BLaER1 (cell line): ENCODE results near the gene KCTD21.
"Not testable (repeated sequence)": the region's sequence is repeated elsewhere in the genome, so short reads cannot be mapped to it uniquely, and the experiment has no call there.

Source experiments
- H3K27ac ChIP-seq: shearing (Covaris generic); formaldehyde crosslinking; 2 replicates; pipeline ENCODE4 v1.8.1; 2022
- H3K27me3 ChIP-seq: shearing (Covaris generic); formaldehyde crosslinking; 2 replicates; pipeline ENCODE4 v1.8.1; 2022
- H3K36me3 ChIP-seq: shearing (Covaris generic); formaldehyde crosslinking; 2 replicates; pipeline ENCODE4 v1.8.1; 2022
- H3K4me1 ChIP-seq: shearing (Covaris generic); formaldehyde crosslinking; 2 replicates; pipeline ENCODE4 v1.8.1; 2022
- H3K4me2 ChIP-seq: shearing (Covaris generic); formaldehyde crosslinking; 2 replicates; pipeline ENCODE4 v1.8.1; 2022
- H3K4me3 ChIP-seq: shearing (Covaris generic); formaldehyde crosslinking; 2 replicates; pipeline ENCODE4 v1.8.1; 2022
- H3K9ac ChIP-seq: shearing (Covaris generic); formaldehyde crosslinking; 2 replicates; pipeline ENCODE4 v1.8.1; 2022
- H3K9me3 ChIP-seq: shearing (Covaris generic); formaldehyde crosslinking; 2 replicates; pipeline ENCODE4 v1.8.1; 2022
- H4K20me1 ChIP-seq: shearing (Covaris generic); formaldehyde crosslinking; 2 replicates; pipeline ENCODE4 v1.8.1; 2022
- Cebpa-rat ChIP-seq: shearing (Covaris generic); IDR thresholded peaks from 2 replicates; pipeline ENCODE4 v1.8.1; 2022

The KCTD21 gene, protein sequence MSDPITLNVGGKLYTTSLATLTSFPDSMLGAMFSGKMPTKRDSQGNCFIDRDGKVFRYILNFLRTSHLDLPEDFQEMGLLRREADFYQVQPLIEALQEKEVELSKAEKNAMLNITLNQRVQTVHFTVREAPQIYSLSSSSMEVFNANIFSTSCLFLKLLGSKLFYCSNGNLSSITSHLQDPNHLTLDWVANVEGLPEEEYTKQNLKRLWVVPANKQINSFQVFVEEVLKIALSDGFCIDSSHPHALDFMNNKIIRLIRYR

DNA sequence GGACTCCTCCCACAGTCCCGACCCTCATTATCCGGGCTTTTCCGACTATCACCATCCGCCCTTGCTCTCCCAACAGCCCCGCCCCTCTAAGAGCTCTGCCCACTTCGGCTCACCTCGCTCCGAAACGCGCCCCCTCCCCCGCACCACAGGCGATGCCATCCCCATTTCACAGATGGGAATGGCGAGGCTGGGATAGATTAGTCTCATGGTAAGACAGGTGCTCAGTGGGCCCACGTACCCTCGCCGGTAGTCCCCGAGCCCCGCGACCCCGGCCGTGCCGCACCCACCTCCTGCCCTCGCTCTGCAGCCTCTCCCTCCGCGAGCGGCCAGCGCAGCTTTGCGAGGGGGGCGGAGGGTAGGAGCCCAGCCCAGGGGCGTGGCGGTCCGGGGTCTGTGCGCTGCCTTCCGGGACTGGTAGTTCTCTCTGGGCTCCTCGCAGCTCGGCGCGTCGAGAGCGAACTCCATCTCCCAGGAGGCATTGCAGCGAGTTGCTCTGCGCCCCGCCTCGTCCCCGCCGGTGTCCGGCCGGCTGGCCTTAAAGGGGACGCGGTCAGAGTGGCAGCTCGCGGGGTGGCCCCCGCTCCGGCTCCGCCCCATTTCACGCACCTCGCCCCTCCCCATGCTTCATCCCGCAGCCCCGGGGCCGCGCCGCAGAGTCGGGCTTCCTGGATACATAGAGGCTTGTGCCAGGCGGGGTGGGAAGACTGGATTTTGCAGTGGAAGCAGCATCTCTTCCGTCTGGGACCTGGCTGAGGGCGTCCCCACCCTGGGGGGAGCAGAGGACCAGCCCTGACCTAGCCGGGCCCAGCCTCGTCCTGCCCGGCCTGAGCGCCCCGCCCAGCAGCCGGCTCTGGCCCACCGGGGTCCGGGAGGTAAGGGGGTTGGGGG is at the start of gene KCTD21, which contains the start of gene USP35:
TSS of gene KCTD21 (minus strand) at position 341 of the 888 bp plus-strand sequence. CDS start 14,072 bp downstream, outside the sequence.
TSS of gene USP35 (plus strand) at position 634 of the 888 bp plus-strand sequence. CDS start 7,327 bp downstream, outside the sequence.
- Histone ChIP-seq H3K4me1 (peaks cover 55% of the 10 kb centered on the region), H3K9me3 (no peaks in the 10 kb centered on the region), H3K27me3 (no peaks in the 10 kb centered on the region), H3K27ac (peak within 1 kb of the TSS; percentile 80), H4K20me1 (no peaks in the 10 kb centered on the region), H3K36me3 (no peaks in the 10 kb centered on the region), H3K9ac (peak within 1 kb of the TSS; percentile 84), H3K4me2 (peak within 1 kb of the TSS; percentile 93), H3K4me3 (peak within 1 kb of the TSS; percentile 92)
- no peak for TF ChIP-seq Cebpa-rat

DNA sequence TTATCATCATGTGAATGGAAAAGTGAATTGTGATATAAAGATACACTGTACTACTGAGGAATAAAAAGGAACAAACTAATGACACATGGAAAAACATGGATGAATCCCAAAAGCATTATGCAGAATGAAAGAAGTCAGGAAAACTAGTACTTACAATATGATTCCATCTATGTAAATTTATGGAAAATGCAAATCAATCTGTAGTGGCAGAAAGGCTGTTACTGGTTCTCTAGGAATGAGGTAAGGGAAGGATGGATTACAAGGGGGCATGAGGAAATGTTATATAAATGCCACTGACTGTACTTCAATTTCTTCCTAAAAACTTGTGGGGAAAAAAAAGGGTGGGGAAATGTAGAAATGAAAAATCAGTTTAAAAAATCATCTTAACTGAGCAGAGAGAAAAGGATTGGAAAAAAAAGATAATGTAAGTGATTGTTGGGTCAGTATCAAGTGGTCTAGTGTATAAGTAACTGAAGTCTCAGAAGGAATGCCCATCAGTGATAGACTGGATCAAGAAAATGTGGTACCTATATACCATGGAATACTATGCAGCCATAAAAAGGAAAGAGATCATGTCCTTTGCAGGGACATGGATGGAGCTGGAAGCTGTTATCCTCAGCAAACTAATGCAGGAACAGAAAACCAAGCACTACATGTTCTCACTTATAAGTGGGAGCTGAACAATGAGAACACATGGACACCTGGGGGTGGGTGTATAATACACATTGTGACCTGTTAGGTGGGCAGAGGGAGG is 49.0 kb upstream of the KCTD21 start:
- H3K9me3 ChIP-seq: peaks cover 43% of the 10 kb centered on the region
- no peak for TF ChIP-seq Cebpa-rat
- H3K4me2 ChIP-seq: no peak overlapping the region
- no peak overlapping the region for H3K9ac ChIP-seq
- no peak overlapping the region for H3K4me3 ChIP-seq
- H3K36me3 ChIP-seq: peaks cover 75% of the 10 kb centered on the region
- H4K20me1 ChIP-seq: peaks cover 28% of the 10 kb centered on the region; the same call in 1 of the 2 replicates
- H3K27me3 ChIP-seq: no peaks in the 10 kb centered on the region
- H3K4me1 ChIP-seq: no peaks in the 10 kb centered on the region
- H3K27ac ChIP-seq: no peak overlapping the region

DNA sequence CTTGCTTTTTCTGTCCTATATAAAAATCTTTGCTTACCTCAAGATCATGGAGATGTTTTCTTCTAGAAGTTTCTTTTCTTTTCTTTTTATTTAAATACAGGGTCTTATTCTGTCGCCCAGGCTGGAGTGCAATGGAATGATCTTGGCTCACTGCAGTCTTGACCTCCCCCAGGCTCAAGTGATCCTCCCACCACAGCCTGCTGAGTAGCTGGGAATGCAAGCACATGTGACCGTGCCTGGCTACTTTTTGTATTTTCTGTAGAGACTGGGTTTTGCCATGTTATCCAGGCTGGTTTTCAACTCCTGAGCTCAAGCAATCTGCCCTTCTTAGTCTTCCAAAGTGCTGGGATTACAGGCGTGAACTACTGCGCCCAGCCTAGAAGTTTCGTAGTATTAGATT is 45.6 kb upstream of the KCTD21 start:
- Histone ChIP-seq H3K36me3 (peaks cover 46% of the 10 kb centered on the region), H3K4me1 (peaks cover 19% of the 10 kb centered on the region), H3K27me3 (no peaks in the 10 kb centered on the region), H3K9ac (no peak overlapping the region), H3K4me3 (no peak overlapping the region), H3K4me2 (no peak overlapping the region), H4K20me1 (peaks cover 29% of the 10 kb centered on the region; the same call in 1 of the 2 replicates), H3K9me3 (peaks cover 8% of the 10 kb centered on the region), H3K27ac (no peak overlapping the region)
- TF ChIP-seq Cebpa-rat: no peak

DNA sequence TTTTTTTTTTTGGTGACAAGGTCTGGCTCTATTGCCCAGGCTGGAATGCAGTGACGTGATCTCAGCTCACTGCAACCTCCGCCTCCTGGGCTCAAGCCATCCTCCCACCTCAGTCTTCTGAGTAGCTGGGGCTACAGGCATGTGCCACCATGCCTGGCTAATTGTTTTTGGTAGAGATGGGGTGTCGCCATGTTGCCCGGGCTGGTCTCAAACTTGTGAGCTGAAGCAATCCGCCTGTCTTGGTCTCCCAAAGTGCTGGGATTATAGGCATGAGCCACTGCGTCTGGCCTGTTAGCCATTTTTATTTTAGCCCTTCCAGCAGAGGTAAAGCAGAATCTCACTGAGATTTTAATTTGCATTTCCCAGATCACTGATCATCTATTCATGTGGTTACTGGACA is 44.6 kb upstream of the KCTD21 start:
- not testable (repeated sequence) for H3K27me3 ChIP-seq, H3K27ac ChIP-seq, H3K9ac ChIP-seq, H3K9me3 ChIP-seq, H3K4me3 ChIP-seq, H3K4me2 ChIP-seq
- H4K20me1 ChIP-seq: peaks cover 32% of the 10 kb centered on the region; the same call in 1 of the 2 replicates
- H3K36me3 ChIP-seq: peaks cover 42% of the 10 kb centered on the region
- H3K4me1 ChIP-seq: peaks cover 29% of the 10 kb centered on the region

DNA sequence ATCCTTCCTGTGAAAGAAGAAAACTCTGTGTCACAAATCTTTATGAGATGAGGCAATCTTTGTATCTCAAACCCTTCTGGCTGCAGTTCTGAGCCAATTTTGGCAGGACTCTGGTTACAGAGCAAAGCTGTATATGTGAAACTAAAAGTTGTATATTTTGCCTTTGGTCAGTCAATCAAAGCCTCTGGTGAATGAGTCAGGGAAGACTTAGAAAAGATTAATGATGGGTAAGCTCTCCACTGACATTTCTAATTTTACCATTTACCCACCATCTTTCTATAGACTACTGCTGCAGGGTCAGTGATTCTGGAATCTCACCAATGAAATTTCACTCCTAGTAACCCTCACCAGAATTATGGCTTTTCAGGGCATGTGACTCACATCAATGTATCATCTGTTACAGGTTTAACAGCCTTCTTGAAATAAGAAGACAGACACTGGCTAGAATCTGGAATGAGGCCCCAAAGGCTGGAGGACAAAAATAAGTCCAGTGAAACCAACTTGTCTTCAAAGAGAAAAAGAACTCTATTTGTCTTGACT is 43.6 kb upstream of the KCTD21 start:
- Histone ChIP-seq H3K9me3 (no peaks in the 10 kb centered on the region), H3K27me3 (no peaks in the 10 kb centered on the region), H3K4me2 (no peak overlapping the region), H4K20me1 (peaks cover 30% of the 10 kb centered on the region; the same call in 1 of the 2 replicates), H3K27ac (no peak overlapping the region), H3K4me1 (peaks cover 39% of the 10 kb centered on the region), H3K4me3 (no peak overlapping the region), H3K36me3 (peaks cover 39% of the 10 kb centered on the region), H3K9ac (no peak overlapping the region)
- no peak for TF ChIP-seq Cebpa-rat

DNA sequence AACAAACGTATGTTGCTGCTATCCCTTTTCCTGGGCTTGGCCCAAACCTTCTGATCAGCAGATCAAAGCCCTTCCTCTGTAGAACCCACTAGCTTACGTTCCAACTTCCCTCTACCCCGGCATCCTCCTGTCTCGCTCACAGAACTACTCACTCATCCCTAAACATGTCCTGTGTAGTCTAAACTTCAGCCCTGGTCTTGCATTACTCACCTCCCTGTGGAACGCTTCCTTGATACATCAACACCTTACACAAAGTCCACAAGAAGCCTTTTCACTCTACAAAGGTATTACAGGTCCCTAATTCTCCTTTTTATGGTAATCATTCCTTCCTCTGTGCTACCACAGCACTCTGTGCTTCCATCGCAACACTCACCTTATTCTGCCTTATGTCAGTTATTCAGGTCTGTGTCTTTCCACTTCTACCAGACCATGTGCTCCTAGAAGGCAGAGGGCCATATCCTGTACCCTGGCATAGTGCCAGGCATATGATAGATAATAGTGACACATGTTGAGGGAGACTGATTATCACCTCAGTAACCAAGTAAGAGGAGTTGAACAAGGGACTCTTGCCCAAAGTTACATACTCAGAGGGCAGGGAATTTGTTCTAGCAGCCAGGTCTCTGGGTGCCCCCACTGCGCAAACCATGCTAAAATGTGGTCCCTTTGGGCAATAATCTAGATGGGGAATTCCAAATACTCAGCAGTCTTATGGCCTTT is 41.9 kb upstream of the KCTD21 start:
- H3K27ac ChIP-seq: peak overlapping the region; percentile 16; the same call in 1 of the 2 replicates
- peaks cover 30% of the 10 kb centered on the region; the same call in 1 of the 2 replicates for H4K20me1 ChIP-seq
- H3K9me3 ChIP-seq: no peaks in the 10 kb centered on the region
- H3K4me2 ChIP-seq: peak overlapping the region; percentile 22
- no peak overlapping the region for H3K9ac ChIP-seq
- H3K27me3 ChIP-seq: no peaks in the 10 kb centered on the region
- H3K4me3 ChIP-seq: no peak overlapping the region
- peaks cover 50% of the 10 kb centered on the region for H3K36me3 ChIP-seq
- H3K4me1 ChIP-seq: peaks cover 39% of the 10 kb centered on the region
- no peak for TF ChIP-seq Cebpa-rat

DNA sequence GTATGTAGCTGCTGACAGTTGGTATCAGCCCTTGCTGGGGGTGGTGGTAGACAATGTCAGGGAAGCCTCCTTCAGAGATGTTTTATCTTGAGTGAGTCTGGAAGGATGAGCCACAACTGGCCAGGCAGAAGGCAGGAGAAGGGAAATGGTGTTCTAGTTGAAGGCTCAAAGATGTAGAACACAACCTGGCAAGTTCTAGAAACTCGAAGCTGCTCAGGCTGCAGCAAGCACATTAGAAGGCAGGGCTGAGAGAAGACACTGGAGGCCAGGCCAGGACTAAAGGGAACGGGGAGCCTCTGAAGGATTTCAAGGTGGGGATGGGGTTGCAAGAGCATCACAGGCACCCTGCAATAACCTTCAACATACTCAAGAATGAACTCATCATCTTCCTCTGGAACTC is 40.7 kb upstream of the KCTD21 start:
- Histone ChIP-seq H3K9ac (no peak overlapping the region), H3K9me3 (no peaks in the 10 kb centered on the region), H3K27me3 (no peaks in the 10 kb centered on the region), H4K20me1 (peaks cover 31% of the 10 kb centered on the region; the same call in 1 of the 2 replicates), H3K4me3 (no peak overlapping the region), H3K4me1 (peaks cover 52% of the 10 kb centered on the region), H3K36me3 (peaks cover 53% of the 10 kb centered on the region), H3K4me2 (peak overlapping the region; percentile 79; the same call in 1 of the 2 replicates), H3K27ac (0 out of 2 replicates have a peak overlapping the region, but pooled peaks have one; percentile 8)
- no peak for TF ChIP-seq Cebpa-rat

DNA sequence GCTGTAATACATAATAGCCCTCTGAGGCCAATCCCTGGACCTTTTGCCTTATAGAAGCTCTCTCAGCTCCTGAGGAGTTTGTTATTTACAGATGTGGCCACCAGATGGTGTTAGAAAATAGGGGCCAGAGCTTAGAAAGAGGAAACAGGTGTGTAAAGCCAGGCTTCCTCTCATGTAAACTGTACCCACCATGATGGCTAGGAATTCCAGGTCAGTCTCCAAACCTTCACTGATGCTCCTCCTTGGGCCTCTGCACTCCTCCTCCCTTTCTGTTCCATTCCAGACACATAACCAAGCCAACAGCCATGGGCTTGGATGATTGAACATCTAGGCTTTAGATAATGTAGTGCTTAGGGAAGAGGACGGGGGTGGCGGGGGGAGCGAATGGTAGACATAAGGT is 40.0 kb upstream of the KCTD21 start:
- H3K4me3 ChIP-seq: no peak overlapping the region; the same call in 1 of the 2 replicates
- H3K9me3 ChIP-seq: no peaks in the 10 kb centered on the region
- H3K9ac ChIP-seq: peak overlapping the region; percentile 60; the same call in 1 of the 2 replicates
- H3K4me1 ChIP-seq: peaks cover 58% of the 10 kb centered on the region
- TF ChIP-seq Cebpa-rat: no peak
- no peaks in the 10 kb centered on the region for H3K27me3 ChIP-seq
- peak overlapping the region; percentile 69; the same call in 1 of the 2 replicates for H3K27ac ChIP-seq
- peaks cover 53% of the 10 kb centered on the region for H3K36me3 ChIP-seq
- peaks cover 37% of the 10 kb centered on the region; the same call in 1 of the 2 replicates for H4K20me1 ChIP-seq
- peak overlapping the region; percentile 79 for H3K4me2 ChIP-seq
